HG02870 (cell line): ENCODE measurements around the gene ERICH6.

Experiments
- ATAC-seq: cut with Tn5 transposase; IDR thresholded peaks from one replicate; pipeline ENCODE4 v1.9.1; 2021; ENCODE audit warnings: mild to moderate bottlenecking, moderate library complexity; ENCODE audit not compliant: unreplicated experiment

ERICH6 gene

DNA sequence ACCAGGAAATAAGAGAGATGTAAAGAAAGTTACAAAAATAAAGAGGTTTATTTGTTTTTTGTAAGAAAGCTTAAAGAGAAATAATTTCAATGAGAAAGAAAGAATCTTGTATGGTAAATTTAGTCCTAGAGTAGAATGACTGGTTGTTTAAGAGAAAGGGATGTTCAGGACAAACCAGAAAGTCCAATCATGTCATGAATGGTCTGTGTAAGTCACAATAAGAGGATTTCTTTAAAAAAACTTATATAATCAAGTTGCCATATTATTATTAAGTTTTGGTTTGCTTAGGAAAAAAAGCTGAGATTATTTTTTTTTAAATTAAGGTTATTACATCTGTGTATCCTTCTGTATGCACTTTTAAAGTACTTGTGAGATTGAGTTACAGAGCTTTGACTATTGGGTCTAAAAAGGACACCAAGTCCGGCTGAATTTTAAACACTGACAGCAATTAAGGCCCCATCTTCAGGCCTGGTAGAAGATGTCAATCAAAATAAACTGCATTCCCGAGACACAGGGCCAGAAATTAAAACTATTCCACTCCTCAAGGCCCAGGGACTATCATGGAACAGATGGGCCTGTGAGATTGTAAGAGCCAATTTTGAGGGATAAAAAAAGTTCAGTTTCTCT, 12.2 kb downstream of the ERICH6 start:
- ATAC-seq: no peak

DNA sequence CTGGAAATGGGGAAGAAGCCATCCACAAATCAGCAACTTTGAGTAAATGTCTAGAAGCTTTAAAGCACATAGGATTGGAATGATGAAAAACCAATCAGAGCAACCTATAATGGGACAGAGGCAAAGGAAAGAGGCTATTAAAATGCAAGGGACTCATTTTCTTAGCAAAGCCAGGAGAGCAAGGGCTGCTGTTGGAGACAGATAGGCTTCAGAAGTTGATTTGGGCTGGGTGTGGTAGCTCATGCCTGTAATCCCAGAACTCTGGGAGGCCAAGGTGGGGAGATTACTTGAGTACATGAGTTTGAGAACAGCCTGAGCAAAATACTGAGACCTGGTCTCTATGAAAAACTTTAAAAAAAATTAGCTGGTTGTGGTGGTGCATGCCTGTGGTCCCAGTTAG, 16.1 kb downstream of the ERICH6 start:
- ATAC-seq: no peak

DNA sequence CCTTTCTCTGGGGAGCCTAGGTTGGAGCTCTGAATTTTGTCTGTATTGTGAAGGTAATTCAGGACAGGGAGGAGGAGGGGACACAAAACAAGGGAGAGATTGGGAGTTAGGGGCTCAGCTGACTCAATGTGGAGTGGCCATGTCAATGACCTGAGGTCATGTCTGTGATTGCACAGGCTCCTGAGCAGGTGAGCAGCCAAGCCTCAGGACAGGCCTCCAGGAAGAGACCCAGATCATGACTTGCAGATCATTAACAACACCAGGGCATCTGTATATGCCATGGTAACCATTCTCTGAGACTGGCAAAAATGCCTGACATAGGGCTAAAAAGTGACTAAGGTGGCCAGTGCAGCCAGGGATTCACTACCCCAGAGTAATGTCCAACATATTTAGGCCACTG, 20.9 kb downstream of the ERICH6 start:
- ATAC-seq: no peak

DNA sequence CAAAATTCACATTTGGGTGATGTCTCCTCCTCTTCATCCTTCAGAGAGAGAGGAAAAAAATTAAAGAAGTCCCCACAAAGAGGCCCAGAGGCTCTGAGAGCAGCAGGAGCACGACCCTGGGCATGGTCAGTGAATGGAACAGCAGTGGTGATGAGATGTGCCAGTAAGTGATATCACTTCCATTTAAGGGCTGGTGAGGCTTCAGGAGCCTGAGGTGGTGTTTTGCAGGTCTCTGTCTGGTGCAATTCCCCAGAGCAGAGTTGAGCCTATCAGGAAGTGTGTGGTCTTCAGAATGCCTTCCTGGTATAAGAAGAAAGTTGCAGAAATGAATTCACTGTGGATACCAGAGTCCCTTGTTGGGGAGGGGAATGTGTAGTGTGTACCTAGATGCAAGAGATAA, 21.4 kb downstream of the ERICH6 start:
- no peak for ATAC-seq

DNA sequence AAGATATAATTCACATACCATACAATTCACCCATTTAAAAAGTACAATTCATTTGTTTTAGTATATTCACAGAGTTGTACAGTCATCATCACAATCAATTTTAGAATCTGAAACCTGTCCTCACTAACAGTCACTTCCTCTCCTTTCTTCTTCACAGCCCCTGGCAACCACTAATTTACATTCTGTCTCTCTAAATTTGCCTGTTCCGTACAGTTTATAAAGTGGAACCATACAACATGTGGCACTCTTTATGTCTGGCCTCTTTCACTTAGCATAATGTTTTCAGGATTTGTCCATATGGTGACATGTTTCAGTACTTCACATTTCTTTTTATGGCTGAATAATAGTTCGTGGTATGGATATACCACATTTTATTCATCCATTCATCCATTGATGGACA, 22.7 kb downstream of the ERICH6 start:
- ATAC-seq: peak; percentile 92

DNA sequence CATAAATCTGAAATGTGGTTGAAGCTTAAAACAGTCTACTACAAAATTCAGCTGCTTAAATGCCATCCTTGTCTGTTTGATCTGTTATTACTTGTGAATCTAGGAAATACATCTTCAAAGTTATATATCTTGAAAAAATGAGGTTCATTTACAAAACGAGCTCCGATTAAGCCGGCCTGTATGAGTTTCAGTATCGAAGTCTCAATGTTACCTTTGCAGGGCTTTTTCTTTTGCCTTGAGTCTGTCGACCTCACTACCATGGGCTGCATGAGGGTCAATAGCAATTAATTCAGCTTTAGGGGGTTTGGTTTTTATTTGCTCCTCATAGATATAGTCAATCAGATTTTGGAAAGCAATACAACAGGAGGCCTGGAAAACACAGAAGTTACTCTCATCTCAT, 23.2 kb downstream of the ERICH6 start:
- ATAC-seq: peak; percentile 24

DNA sequence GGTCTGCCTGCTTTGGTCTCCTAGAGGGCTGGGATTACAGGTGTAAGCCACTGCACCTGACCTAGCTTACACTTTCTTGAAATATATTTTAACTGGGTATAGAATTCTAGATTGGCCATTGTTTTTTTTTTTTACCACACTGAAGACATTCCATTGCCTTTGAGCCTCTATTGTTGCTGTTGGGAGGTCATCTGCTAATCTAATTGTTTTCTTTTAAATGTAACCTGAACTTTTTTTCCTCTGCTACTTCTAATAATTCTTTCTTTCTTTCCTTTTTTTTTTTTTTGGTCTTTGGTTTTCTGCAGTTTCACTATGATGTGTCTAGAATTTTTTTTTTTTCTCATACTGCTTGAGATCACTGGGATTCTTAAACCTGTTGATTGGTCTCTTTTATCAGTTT, 28.1 kb downstream of the ERICH6 start:
- no peak for ATAC-seq

DNA sequence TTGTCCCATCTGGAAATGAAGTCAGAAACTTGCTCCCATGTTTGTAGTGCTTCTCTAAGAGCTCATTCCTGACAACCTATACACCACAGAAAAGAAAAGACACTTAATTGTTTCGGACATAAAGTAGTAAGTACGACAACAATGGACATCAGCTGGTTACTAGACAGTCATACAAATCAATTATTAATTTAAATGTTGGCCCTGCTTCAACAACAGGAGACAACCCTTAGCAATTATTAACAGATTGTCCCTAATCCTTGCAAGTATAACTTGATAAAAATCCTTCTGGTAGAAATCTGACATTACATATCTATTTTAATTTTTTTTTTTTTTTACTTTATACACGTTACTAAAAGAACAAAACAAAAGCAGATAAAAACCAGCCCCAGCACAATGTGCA, 29.8 kb downstream of the ERICH6 start:
- ATAC-seq: no peak

DNA sequence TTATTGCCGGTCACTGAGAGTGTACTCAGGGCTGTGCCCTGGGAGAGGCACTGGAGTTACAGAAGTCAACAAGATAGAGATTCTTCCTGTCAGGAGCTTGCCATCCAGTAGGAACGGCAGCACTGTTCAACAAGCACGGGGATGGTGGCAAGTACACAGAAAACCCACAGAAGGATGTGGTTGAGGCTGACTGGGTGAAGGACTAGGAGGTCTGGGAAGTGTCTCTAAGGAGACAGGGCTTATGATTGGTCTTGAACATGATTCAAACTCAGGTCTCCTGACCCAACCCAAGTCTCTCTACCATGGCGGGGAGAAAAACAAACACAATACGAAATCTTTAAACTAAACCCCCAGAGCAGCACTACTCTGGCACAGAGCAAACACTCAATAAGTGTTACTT, 37.6 kb downstream of the ERICH6 start:
- no peak for ATAC-seq

DNA sequence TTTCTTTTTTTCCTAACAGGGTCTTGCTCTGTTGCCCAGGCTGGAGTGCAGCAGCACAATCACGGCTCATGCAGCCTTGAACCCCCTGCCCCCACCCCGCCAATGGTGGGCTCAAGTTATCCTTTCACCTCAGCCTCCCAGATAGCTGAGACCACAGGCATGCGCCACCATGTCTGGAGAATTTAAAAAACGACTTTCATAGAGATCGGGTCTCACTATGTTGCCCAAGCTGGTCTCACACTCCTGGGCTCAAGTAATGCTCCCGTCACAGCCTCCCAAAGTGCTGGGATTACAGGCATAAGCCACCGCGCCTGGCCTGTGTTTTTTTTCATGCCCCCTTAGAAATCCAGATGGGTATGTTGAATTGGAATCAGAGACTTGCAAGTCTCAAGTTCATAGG, 40.3 kb downstream of the ERICH6 start:
- ATAC-seq: no peak

DNA sequence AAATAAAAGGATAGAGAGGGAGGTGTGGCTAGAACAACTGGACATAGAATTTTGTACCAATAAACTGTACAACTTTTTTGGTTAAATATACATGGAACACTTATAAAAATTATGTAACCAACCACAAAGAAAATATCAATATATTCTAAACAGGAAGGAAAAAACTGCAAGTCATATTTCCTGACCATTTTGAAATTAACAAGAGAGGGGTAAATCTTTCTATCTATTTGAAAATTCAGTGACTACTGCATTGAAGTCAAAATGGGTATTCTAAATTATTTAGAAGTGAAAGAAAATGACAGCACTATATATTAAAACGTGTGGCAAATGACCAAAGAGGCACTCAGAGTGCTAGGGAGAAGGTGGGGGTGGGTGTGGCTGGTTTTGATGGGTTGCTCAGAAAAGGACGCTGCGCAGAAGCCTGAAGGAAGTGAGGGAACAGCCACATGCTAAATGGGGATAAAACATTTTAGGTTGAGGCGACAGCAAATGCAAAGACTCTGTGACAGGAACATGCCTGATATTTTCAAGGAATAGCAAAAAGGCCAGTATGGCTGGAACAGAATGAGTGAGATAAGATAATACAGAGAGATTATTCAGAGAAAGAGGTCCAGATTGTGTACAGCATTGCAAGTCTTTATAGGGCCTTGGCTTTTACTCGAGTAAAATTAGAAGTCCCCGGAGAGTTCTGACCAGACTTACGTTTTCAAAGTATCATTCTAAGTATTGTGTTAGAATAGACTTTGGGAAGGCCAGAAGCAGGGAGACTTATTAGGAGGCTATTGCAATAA, 41.1 kb downstream of the ERICH6 start:
- ATAC-seq: no peak

DNA sequence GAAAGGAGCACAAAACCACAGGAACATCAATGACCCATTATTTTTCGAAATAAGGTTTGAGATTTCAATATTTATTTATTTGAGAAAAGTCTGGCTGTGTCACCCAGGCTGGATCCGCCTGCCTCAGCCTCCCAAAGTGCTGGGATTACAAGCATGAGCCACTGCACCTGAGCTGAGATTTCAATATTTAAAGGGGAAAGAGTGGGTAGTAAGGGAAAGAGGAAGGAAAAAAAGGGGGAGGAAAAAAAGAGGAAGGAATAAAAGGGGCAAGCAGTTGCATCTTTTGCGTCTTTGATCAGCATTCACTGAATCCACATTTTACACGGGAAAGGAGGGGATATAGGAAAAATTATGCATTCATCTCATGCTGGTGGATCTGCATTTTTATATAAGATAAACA, 47.4 kb downstream of the ERICH6 start:
- ATAC-seq: no peak

DNA sequence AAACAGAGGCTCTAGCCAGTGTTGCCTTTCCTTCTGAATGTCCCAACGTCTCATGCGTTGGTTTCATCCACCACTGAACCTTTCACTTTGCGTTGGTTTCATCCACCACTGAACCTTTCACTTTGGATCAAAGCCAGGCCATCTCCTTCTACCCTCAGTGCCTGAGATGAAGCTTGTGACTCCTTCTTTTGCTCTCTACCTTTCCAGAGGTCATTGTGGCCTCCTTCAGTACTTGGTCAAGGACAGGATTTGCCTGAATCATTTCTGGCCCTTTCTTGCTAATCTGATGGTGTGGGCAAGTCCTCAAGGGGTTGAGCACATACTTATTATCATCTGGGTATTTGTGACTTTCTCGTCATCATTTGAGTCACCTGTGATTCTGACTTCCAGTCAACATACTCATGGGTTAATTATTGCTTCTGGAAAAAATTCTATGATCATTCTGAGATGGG, 50.6 kb downstream of the ERICH6 start:
- ATAC-seq: peak; percentile 69

DNA sequence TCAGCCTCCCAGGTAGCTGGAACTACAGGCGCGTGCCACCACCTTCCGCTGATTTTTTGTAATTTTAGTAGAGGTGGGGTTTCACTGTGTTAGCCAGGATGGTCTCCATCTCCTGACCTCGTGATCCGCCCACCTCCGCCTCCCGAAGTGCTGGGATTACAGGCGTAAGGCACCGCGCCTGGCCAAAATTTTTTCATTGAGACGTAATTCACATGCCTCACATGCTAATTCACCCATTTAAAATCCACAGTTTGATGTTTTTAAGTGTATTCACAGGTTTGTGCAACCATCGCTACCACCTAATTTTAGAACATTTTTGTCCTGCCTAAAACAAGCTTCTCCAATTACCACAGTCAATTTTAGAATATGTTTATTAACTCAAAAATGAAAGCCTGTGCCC, 63.5 kb downstream of the ERICH6 start:
- ATAC-seq: no peak

DNA sequence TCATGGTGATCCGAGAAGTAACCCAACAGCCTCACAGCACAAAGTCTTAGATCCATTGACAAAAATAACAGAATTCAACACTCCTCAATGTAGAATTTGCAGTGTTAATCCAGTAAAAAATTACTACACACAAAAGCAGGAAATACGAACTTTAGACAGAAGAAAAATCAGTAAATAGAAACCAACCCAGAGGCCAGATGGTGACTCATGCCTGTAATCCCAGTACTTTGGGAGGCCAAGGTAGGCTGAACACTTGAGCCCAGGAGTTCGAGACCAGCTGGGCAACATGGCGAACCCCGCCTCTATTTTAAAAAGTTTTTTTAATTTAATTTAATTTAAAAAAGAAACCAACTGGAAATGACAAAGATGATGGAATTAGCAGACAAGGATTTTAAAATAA, 64.5 kb downstream of the ERICH6 start:
- ATAC-seq: no peak

DNA sequence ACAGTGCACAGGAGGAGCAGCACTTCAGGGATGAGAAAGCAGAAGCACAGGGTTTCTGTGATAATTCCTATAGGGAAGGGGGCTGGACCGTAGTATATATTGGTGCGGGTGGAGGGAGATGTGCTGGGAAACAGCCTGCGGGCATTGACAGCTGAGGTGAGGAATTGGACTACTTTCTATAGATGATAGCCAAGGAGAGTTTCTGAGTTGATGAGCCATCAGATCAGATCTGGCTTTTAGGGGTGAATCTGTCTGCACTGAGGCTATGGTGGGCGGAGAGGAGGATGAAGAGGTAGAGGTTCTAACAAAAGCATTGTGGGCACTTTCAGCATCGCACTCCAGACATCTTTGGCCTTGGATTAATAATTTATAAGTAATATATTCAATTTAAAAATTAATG, 67.5 kb downstream of the ERICH6 start:
- ATAC-seq: no peak

DNA sequence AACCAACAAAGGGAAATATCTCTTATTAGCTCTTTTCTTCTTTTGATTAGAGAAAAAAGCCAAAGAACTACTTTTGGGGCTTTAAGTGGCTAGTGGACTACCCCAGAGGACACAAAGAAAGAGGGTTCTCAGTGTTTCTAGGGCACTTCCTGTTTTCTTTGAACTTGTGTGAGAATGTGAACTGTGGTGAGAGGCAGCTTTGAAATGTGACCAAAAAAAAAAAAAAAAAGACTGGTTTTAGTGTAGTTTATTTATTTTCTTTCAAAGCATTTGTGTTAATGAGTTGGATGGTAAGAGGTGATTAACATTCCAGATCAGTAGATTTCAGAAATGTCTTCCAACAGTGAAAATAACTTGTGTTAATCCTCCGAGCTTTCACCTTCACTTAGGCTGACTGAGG, 68.2 kb downstream of the ERICH6 start:
- peak; percentile 74 for ATAC-seq

DNA sequence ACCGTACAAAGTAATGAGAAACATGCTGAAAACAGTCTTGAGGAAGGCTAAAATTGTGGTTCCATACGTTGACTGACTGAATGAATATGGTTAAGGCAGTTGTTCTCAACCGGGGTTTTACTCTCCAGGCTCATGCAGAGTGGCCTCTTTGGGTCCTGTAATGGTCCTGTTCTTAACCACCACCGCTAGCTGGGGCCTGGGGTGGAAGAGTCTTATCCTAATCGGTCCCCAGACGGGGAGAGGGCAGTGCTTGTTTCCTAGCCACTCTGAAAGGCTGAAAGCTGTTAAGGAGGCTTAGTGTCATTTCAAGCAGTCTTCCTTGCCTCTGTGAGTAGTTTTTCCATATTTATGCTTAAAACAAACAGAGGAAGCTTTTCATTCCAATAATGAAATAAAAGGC, 68.6 kb downstream of the ERICH6 start:
- no peak for ATAC-seq

DNA sequence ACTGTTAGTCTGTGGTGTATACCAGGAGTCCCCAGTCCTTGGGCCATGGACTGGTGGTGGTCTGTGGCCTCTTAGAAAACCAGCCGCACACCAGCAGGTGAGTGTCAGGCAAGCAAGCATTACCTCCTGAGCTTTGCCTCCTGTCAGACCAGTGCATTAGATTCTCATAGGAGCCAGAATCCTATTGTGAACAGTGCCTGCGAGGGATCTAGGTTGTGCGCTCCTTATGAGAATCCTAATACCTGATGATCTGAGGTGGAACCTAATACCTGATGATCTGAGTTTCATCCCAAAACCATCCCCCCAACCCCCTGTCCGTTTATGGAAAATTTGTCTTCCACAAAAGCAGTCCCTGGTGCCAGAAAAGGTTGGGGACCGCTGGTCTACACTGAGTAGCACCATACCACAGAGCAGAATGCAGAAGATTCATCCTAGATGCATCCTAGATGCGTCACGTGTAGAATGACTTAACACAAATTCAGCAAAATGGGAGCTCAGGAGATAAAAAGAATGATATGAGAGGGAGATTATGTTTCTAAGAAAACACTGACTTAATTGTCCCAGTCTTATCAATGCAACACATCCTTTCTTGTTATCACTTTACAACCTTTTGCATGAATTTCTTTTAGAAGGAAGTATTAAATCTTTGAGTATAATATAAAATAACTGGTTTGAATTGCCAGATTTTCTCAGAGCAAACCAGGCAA, 72.1 kb downstream of the ERICH6 start:
- ATAC-seq: no peak

DNA sequence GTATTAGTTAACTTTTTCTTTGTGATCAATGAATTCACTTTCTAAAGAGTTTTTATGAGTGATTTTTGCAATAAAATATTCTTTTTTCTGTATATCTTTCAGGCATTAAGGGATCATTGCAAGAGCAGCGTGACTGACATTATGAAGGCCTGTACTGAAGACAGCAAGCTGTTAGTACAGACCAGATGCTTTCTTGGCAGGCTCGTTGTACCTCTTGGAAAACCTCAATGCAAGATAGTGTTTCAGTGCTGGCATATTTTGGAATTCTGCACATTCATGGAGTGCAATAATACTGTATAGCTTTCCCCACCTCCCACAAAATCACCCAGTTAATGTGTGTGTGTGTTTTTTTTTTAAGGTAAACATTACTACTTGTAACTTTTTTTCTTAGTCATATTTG, 76.2 kb downstream of the ERICH6 start:
- ATAC-seq: no peak

DNA sequence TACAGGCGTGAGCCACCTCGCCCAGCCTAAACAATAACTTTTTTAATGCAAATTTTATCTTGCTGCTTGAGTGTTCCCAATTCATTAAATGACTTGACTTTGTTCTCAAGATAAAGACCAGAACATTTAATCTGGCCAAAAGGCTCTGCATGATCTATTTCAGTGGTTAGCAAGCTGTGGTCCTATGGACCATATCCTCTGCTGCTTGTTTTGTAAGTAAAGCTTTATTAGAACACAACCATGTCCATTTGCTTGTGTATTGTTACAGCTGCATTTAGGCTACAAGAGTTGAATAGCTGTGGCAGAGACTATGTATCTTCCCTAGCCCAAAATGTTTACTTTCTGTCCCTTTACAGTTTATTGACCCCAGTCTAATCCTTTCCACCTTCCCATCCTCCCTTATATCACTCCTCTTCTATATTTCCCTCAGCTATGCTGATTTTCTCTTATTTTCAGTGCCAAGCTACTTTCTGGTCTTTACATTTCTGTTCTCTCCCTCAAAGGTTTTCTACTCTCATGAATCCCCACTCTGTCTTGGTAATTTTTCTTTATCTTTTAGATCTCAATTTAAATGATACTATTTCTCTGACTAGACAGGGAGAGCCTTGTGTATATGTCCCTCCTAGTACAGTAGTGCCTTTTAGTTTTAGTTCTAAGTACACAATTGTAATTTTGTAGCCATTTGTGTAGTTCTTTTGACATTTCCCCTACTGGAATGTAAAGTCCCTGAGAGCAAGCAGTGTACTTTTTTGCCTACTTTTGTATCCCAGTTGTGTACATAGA, 77.4 kb downstream of the ERICH6 start:
- no peak for ATAC-seq
